ENCODE measurements around the gene FAAH. TPM values are rescaled to one million over a fixed set of nuclear protein-coding genes. Genes with fewer than 3 reads are reported as not detected.
A peak's percentile ranks its signal among the peaks of the same experiment; 100 is the strongest.

The FAAH gene
- polyA plus RNA-seq, 3 donors: 11.5 to 47.1 (median 11.5) TPM

- Histone ChIP-seq H4K20me1 (ENCODE audit: insufficient read depth, low read length) (no peaks in the 10 kb centered on the region), H3K4me2 (replicated peaks; ENCODE audit: extremely low read depth, low read length, poor library complexity, severe bottlenecking) (no peak overlapping the region), H3K27ac (ENCODE audit: low read depth in 1 of 2, low read length in 2 of 2) (no peak overlapping the region), H3K9me3 (replicated peaks in 1 of 2; ENCODE audit: control insufficient read depth in 1 of 2, insufficient read depth in 1 of 2, low read length in 2 of 2) (no peaks in the 10 kb centered on the region), H2AFZ (ENCODE audit: insufficient read depth, low read depth, low read length, poor library complexity, severe bottlenecking) (no peak overlapping the region), H3K4me1 (ENCODE audit: control insufficient read depth in 1 of 2, insufficient read depth in 2 of 2, low read length in 2 of 2) (no peaks in the 10 kb centered on the region), H3K79me2 (ENCODE audit: insufficient read depth, low read length) (no peaks in the 10 kb centered on the region), H3K27me3 (ENCODE audit: control insufficient read depth in 2 of 2, insufficient read depth in 2 of 2, low read length in 2 of 2) (no peaks in the 10 kb centered on the region), H3K9ac (ENCODE audit: insufficient read depth, low read length, poor library complexity, severe bottlenecking) (no peak overlapping the region), H3K4me3 (replicated peaks in 1 of 3; ENCODE audit: low read depth in 2 of 3, low read length in 3 of 3) (no peak overlapping the region), H3K36me3 (replicated peaks in 1 of 2; ENCODE audit: control insufficient read depth in 1 of 2, insufficient read depth in 2 of 2, low read length in 2 of 2) (no peaks in the 10 kb centered on the region)
- Mint-ChIP-seq H3K4me1 (peaks cover 14% of the 10 kb centered on the region), H3K9me3 (no peaks in the 10 kb centered on the region), H3K27ac (no peak overlapping the region), H3K27me3 (ENCODE audit: low read depth in 3 of 3) (peaks cover 4 to 14% (median 10%) of the 10 kb centered on the region in 3 donors), H3K36me3 (peaks cover 2 to 4% of the 10 kb centered on the region in 2 donors), H3K4me3 (no peak overlapping the region)
- 97% methylated on average over 3 of the region's 4 CpGs for WGBS (ENCODE audit: insufficient coverage)
- no peak for TF ChIP-seq CTCF (IDR thresholded peaks at IDR 0.05)
- intact Hi-C loops (cut with micrococcal nuclease): no loop called here
- no peak for DNase-seq
Observed at GRCh38 chr1:46420533-46420915, 26.4 kb downstream of the FAAH start.

- no peaks in the 10 kb centered on the region for H3K27me3 ChIP-seq (ENCODE audit: control insufficient read depth in 2 of 2, insufficient read depth in 2 of 2, low read length in 2 of 2)
- intact Hi-C loops (cut with micrococcal nuclease): no loop called here
- peaks cover 4 to 15% (median 11%) of the 10 kb centered on the region in 3 donors for H3K27me3 Mint-ChIP-seq (ENCODE audit: low read depth in 3 of 3)
- no peaks in the 10 kb centered on the region for H3K79me2 ChIP-seq (ENCODE audit: insufficient read depth, low read length)
- H4K20me1 ChIP-seq (ENCODE audit: insufficient read depth, low read length): no peaks in the 10 kb centered on the region
- no peaks in the 10 kb centered on the region for H3K9me3 ChIP-seq (replicated peaks in 1 of 2; ENCODE audit: control insufficient read depth in 1 of 2, insufficient read depth in 1 of 2, low read length in 2 of 2)
- H3K4me2 ChIP-seq (replicated peaks; ENCODE audit: extremely low read depth, low read length, poor library complexity, severe bottlenecking): no peak overlapping the region
- DNase-seq: peak in 1 of 3 donors; percentile 23
- H3K4me3 Mint-ChIP-seq: no peak overlapping the region
- peaks cover 0 to 4% of the 10 kb centered on the region in 2 donors for H3K36me3 Mint-ChIP-seq
- no peak for TF ChIP-seq CTCF (IDR thresholded peaks at IDR 0.05)
- no peak overlapping the region for H2AFZ ChIP-seq (ENCODE audit: insufficient read depth, low read depth, low read length, poor library complexity, severe bottlenecking)
- H3K9ac ChIP-seq (ENCODE audit: insufficient read depth, low read length, poor library complexity, severe bottlenecking): no peak overlapping the region
- H3K36me3 ChIP-seq (replicated peaks in 1 of 2; ENCODE audit: control insufficient read depth in 1 of 2, insufficient read depth in 2 of 2, low read length in 2 of 2): no peaks in the 10 kb centered on the region
- H3K27ac Mint-ChIP-seq: no peak overlapping the region
- no peak overlapping the region for H3K4me3 ChIP-seq (replicated peaks in 1 of 3; ENCODE audit: low read depth in 2 of 3, low read length in 3 of 3)
- peaks cover 11% of the 10 kb centered on the region for H3K4me1 Mint-ChIP-seq
- 67% methylated on average over 3 of the region's 5 CpGs for WGBS (ENCODE audit: insufficient coverage)
- H3K9me3 Mint-ChIP-seq: no peaks in the 10 kb centered on the region
- no peak overlapping the region for H3K27ac ChIP-seq (ENCODE audit: low read depth in 1 of 2, low read length in 2 of 2)
- no peaks in the 10 kb centered on the region for H3K4me1 ChIP-seq (ENCODE audit: control insufficient read depth in 1 of 2, insufficient read depth in 2 of 2, low read length in 2 of 2)
Observed at GRCh38 chr1:46421739-46422138, 27.6 kb downstream of the FAAH start.

Measured in CD14-positive monocyte (primary cell).